H9 (cell line): ENCODE data around the gene NXPH4. TPM values are rescaled to one million over a fixed set of nuclear protein-coding genes. Genes with fewer than 3 reads are reported as not detected.

Source experiments
- DNase-seq: peaks from one replicate; pipeline ENCODE4 v3.0.0-alpha.2; 2017
- H2AFZ ChIP-seq: one replicate; pipeline ENCODE4 v1.6.1; 2013; ENCODE audit warnings: mild to moderate bottlenecking, low read length, control low read depth, moderate library complexity
- H2AK5ac ChIP-seq: 2 replicates; pipeline ENCODE4 v1.6.1; 2013; ENCODE audit warnings: low read length, control low read depth, mixed read lengths; ENCODE audit not compliant: insufficient read length
- H2BK120ac ChIP-seq: one replicate; pipeline ENCODE4 v1.6.1; 2013; ENCODE audit warnings: low read depth, mild to moderate bottlenecking, low read length, control low read depth, inconsistent platforms; ENCODE audit not compliant: poor library complexity, severe bottlenecking
- H2BK12ac ChIP-seq: 2 replicates; pipeline ENCODE4 v1.6.1; 2013; ENCODE audit warnings: low read length, control low read depth, mixed read lengths, low read depth; ENCODE audit not compliant: insufficient read length
- H2BK15ac ChIP-seq: 2 replicates; pipeline ENCODE4 v1.6.1; 2013; ENCODE audit warnings: low read depth, low read length, control low read depth
- H2BK20ac ChIP-seq: one replicate; pipeline ENCODE4 v1.6.1; 2013; ENCODE audit warnings: low read depth, mild to moderate bottlenecking, low read length, control low read depth, inconsistent platforms; ENCODE audit not compliant: poor library complexity, severe bottlenecking
- H2BK5ac ChIP-seq: 2 replicates; pipeline ENCODE4 v1.6.1; 2013; ENCODE audit warnings: low read length, control low read depth, mixed read lengths; ENCODE audit not compliant: insufficient read length
- H3K14ac ChIP-seq: 2 replicates; pipeline ENCODE4 v1.6.1; 2013; ENCODE audit warnings: low read length, control low read depth; ENCODE audit not compliant: insufficient read depth
- H3K18ac ChIP-seq: 2 replicates; pipeline ENCODE4 v1.6.1; 2013; ENCODE audit warnings: low read depth, mild to moderate bottlenecking, mixed read lengths, low read length, control low read depth; ENCODE audit not compliant: insufficient read length
- H3K23ac ChIP-seq: 2 replicates; pipeline ENCODE4 v1.6.1; 2013; ENCODE audit warnings: low read length, control low read depth, mixed read lengths, low read depth; ENCODE audit not compliant: insufficient read length
- H3K23me2 ChIP-seq: 2 replicates; pipeline ENCODE4 v1.6.1; 2013; ENCODE audit warnings: low read depth, mild to moderate bottlenecking, mixed read lengths, low read length, control low read depth; ENCODE audit not compliant: insufficient read length, poor library complexity, severe bottlenecking
- H3K27ac ChIP-seq: 2 replicates; pipeline ENCODE4 v1.5.1; 2013; ENCODE audit warnings: low read length, control low read depth, mixed read lengths, low read depth; ENCODE audit not compliant: insufficient read length
- H3K27me3 ChIP-seq: 2 replicates; pipeline ENCODE4 v1.6.1; 2013; ENCODE audit warnings: low read length, control low read depth, inconsistent platforms; ENCODE audit not compliant: insufficient read depth
- H3K4ac ChIP-seq: 2 replicates; pipeline ENCODE4 v1.6.1; 2013; ENCODE audit warnings: low read depth, mild to moderate bottlenecking, control low read depth, inconsistent platforms, low read length, moderate library complexity
- H3K4me1 ChIP-seq: 2 replicates; pipeline ENCODE4 v1.6.1; 2013; ENCODE audit warnings: low read length, control low read depth, inconsistent platforms; ENCODE audit not compliant: insufficient read depth
- H3K4me2 ChIP-seq: 2 replicates; pipeline ENCODE4 v1.6.1; 2013; ENCODE audit warnings: low read length, control low read depth, mixed read lengths; ENCODE audit not compliant: insufficient read length, insufficient read depth
- H3K56ac ChIP-seq: 2 replicates; pipeline ENCODE4 v1.6.1; 2013; ENCODE audit warnings: low read depth, mild to moderate bottlenecking, mixed read lengths, low read length, control low read depth; ENCODE audit not compliant: insufficient read length
- H3K79me1 ChIP-seq: 2 replicates; pipeline ENCODE4 v1.6.1; 2013; ENCODE audit warnings: low read depth, mild to moderate bottlenecking, moderate library complexity, low read length, control low read depth, inconsistent platforms; ENCODE audit not compliant: insufficient read depth, poor library complexity, severe bottlenecking
- H3K79me2 ChIP-seq: 2 replicates; pipeline ENCODE4 v1.6.1; 2013; ENCODE audit warnings: low read length, control low read depth, inconsistent platforms; ENCODE audit not compliant: insufficient read depth
- H3K9ac ChIP-seq: 2 replicates; pipeline ENCODE4 v1.6.1; 2013; ENCODE audit warnings: low read length, control low read depth, mixed read lengths; ENCODE audit not compliant: insufficient read length; ENCODE audit errors: extremely low read depth
- H3K9me3 ChIP-seq: one replicate; pipeline ENCODE4 v1.6.1; 2013; ENCODE audit warnings: low read depth, low read length, inconsistent platforms; ENCODE audit not compliant: control insufficient read depth
- H3T11ph ChIP-seq: one replicate; pipeline ENCODE4 v1.6.1; 2013; ENCODE audit warnings: mild to moderate bottlenecking, low read length, control low read depth, inconsistent platforms
- H4K20me1 ChIP-seq: one replicate; pipeline ENCODE4 v1.6.1; 2013; ENCODE audit not compliant: control insufficient read depth, insufficient read length, insufficient read depth
- H4K5ac ChIP-seq: 2 replicates; pipeline ENCODE4 v1.6.1; 2013; ENCODE audit warnings: low read depth, mild to moderate bottlenecking, mixed read lengths, low read length, control low read depth; ENCODE audit not compliant: insufficient read length
- H4K8ac ChIP-seq: replicated peaks from 2 replicates; pipeline ENCODE4 v1.6.1; 2013; ENCODE audit warnings: low read length, control low read depth, mixed read lengths, low read depth; ENCODE audit not compliant: insufficient read length
- H4K91ac ChIP-seq: 2 replicates; pipeline ENCODE4 v1.6.1; 2013; ENCODE audit warnings: low read depth, mild to moderate bottlenecking, moderate library complexity, mixed read lengths, low read length, control low read depth; ENCODE audit not compliant: insufficient read length
- H3K27ac Mint-ChIP-seq, 3 experiments: 2 replicates in 2 of 3; 3 replicates in 1 of 3; pipeline ENCODE4 v1.8.0; 2020 to 2021; ENCODE audit warnings: mixed read lengths in 3 of 3, mild to moderate bottlenecking in 1 of 3, moderate library complexity in 1 of 3
- H3K27me3 Mint-ChIP-seq: 2 replicates; pipeline ENCODE4 v1.8.0; 2021; ENCODE audit warnings: low read depth, mild to moderate bottlenecking, moderate library complexity, mixed read lengths
- H3K36me3 Mint-ChIP-seq, 3 experiments: 2 replicates in 2 of 3; 3 replicates in 1 of 3; pipeline ENCODE4 v1.8.0; 2020 to 2021; ENCODE audit warnings: low read depth in 3 of 3, mixed read lengths in 3 of 3; ENCODE audit not compliant: insufficient read depth in 1 of 3
- H3K4me1 Mint-ChIP-seq, 2 experiments: 2 replicates each; pipeline ENCODE4 v1.8.0; 2020; ENCODE audit warnings: mixed read lengths in 2 of 2
- H3K4me3 Mint-ChIP-seq, 2 experiments: 2 replicates in 1 of 2; 3 replicates in 1 of 2; pipeline ENCODE4 v1.8.0; 2020 to 2021; ENCODE audit warnings: mild to moderate bottlenecking in 2 of 2, mixed read lengths in 2 of 2, moderate library complexity in 1 of 2
- H3K9me3 Mint-ChIP-seq, 2 experiments: 2 replicates in 1 of 2; 3 replicates in 1 of 2; pipeline ENCODE4 v1.8.0; 2020; ENCODE audit warnings: mild to moderate bottlenecking in 2 of 2, mixed read lengths in 2 of 2, moderate library complexity in 1 of 2
- WGBS: extraction: QIAGEN DNeasy Blood & Tissue Kit; methylation state at CpG from one replicate; pipeline ENCODE4 v1.1.7; 2013; ENCODE audit warnings: missing lambda C conversion rate, low lambda C conversion rate, mixed read lengths; ENCODE audit not compliant: insufficient read length; ENCODE audit errors: extremely low coverage; 5-methylcytosine and 5-hydroxymethylcytosine counted together
- total RNA-seq: library from RNA; stranded (reverse); gene quantifications from 2 replicates; pipeline ENCODE4 v1.2.1, GENCODE V29; 2021
- TF ChIP-seq, protein P1 (sequence below): fragments of 200-600 bp; sonication (generic); conservative IDR thresholded peaks from 3 replicates; pipeline ENCODE4 v1.8.0; 2021; ENCODE audit warnings: antibody characterized with exemption, mild to moderate bottlenecking

The NXPH4 gene
- total RNA-seq, 1 experiment from 2014 or later = 2.1 TPM

DNA sequence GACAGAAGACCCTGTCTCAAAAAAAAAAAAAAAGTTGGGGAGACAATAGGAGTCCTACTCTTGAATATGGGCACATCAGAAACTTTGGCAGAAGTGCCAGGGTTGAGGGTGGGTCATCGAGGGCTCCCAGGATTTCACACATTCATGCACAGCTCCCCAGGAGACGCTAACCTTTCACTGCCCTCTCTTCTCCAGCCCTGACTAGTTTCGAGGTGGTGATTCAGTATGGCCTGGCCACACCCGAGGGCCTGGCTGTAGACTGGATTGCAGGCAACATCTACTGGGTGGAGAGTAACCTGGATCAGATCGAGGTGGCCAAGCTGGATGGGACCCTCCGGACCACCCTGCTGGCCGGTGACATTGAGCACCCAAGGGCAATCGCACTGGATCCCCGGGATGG is 39.7 kb upstream of the NXPH4 start:
- no peak overlapping the region for H2BK12ac ChIP-seq
- Mint-ChIP-seq H3K27ac (no peak overlapping the region; a peak in 1 of 7 replicates), H3K9me3 (no peaks in the 10 kb centered on the region), H3K4me1 (0 out of 4 replicates have a peak, but pooled peaks cover 0 to 3% of the 10 kb centered on the region in 2 experiments), H3K36me3 (peaks cover 48 to 84% (median 81%) of the 10 kb centered on the region in 3 experiments; a peak in 6 of 7 replicates), H3K4me3 (no peak overlapping the region), H3K27me3 (no peaks in the 10 kb centered on the region)
- no peak overlapping the region for H2BK15ac ChIP-seq
- no peak overlapping the region for H3K9ac ChIP-seq
- no peaks in the 10 kb centered on the region for H3K79me2 ChIP-seq
- no peak overlapping the region for H2BK20ac ChIP-seq
- H3K4me2 ChIP-seq = no peak overlapping the region
- no peak overlapping the region for H3K4ac ChIP-seq
- H2BK5ac ChIP-seq = no peak overlapping the region
- H4K91ac ChIP-seq = no peak overlapping the region
- H2AK5ac ChIP-seq = no peak overlapping the region
- no peaks in the 10 kb centered on the region for H3K27me3 ChIP-seq
- H2BK120ac ChIP-seq = no peak overlapping the region
- no peaks in the 10 kb centered on the region for H3K23me2 ChIP-seq
- WGBS = no CpG with 5 or more reads among the region's 9 CpGs
- no peak overlapping the region for H3T11ph ChIP-seq
- H4K8ac ChIP-seq = no peak overlapping the region
- no peak overlapping the region for H3K23ac ChIP-seq
- no peak for DNase-seq
- no peak overlapping the region for H3K18ac ChIP-seq
- peaks cover 3% of the 10 kb centered on the region for H4K20me1 ChIP-seq
- H4K5ac ChIP-seq = no peak overlapping the region
- no peak overlapping the region for H3K56ac ChIP-seq
- no peak overlapping the region for H3K27ac ChIP-seq
- H3K4me1 ChIP-seq = no peaks in the 10 kb centered on the region
- H2AFZ ChIP-seq = no peak overlapping the region
- H3K79me1 ChIP-seq = no peaks in the 10 kb centered on the region
- no peak overlapping the region for H3K14ac ChIP-seq
- no peaks in the 10 kb centered on the region for H3K9me3 ChIP-seq
- TF ChIP-seq, protein P1, sequence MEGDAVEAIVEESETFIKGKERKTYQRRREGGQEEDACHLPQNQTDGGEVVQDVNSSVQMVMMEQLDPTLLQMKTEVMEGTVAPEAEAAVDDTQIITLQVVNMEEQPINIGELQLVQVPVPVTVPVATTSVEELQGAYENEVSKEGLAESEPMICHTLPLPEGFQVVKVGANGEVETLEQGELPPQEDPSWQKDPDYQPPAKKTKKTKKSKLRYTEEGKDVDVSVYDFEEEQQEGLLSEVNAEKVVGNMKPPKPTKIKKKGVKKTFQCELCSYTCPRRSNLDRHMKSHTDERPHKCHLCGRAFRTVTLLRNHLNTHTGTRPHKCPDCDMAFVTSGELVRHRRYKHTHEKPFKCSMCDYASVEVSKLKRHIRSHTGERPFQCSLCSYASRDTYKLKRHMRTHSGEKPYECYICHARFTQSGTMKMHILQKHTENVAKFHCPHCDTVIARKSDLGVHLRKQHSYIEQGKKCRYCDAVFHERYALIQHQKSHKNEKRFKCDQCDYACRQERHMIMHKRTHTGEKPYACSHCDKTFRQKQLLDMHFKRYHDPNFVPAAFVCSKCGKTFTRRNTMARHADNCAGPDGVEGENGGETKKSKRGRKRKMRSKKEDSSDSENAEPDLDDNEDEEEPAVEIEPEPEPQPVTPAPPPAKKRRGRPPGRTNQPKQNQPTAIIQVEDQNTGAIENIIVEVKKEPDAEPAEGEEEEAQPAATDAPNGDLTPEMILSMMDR = no peak
